Astrocyte of the spinal cord (primary cell): ENCODE results near the gene KDM6A.

Experiments used
- DNase-seq: peaks from one replicate; pipeline ENCODE4 v3.0.0; 2011; ENCODE audit warnings: low read depth, low spot score
- H3K4me3 ChIP-seq: 2 replicates; pipeline ENCODE4 v1.5.1; 2011; ENCODE audit warnings: low read depth, mild to moderate bottlenecking, low read length, moderate library complexity
- CTCF ChIP-seq: IDR thresholded peaks from 2 replicates; pipeline ENCODE4 v1.5.1; 2012; ENCODE audit warnings: low read depth, mild to moderate bottlenecking, low read length, inconsistent platforms
- in situ Hi-C: cut with HindIII; loops from 2 replicates; pipeline ENCODE4 v1.10.0; 2017; ENCODE audit warnings: low sequenced_read_pairs

Gene KDM6A

GRCh38 chrX:44875185-44875489 lies 2.1 kb downstream of the KDM6A start:
- no peak for DNase-seq
- TF ChIP-seq CTCF = no peak
- peak overlapping the region; percentile 93 for H3K4me3 ChIP-seq
- in situ Hi-C loops = no loop called here

GRCh38 chrX:44876086-44876485 lies 3.1 kb downstream of the KDM6A start:
- in situ Hi-C loops = no loop called here
- TF ChIP-seq CTCF = no peak
- H3K4me3 ChIP-seq = peak overlapping the region; percentile 12
- no peak for DNase-seq

GRCh38 chrX:44876767-44877166 lies 3.8 kb downstream of the KDM6A start:
- no peak for DNase-seq
- no peak for TF ChIP-seq CTCF
- H3K4me3 ChIP-seq = no peak overlapping the region
- in situ Hi-C loops = no loop called here

- no peak overlapping the region for H3K4me3 ChIP-seq
- no peak for DNase-seq
- no peak for TF ChIP-seq CTCF
- in situ Hi-C loops = no loop called here
These were observed 5.8 kb downstream of the KDM6A start for GRCh38 chrX:44878780-44879179.

- no peak for TF ChIP-seq CTCF
- no peak for DNase-seq
- H3K4me3 ChIP-seq = no peak overlapping the region
- in situ Hi-C loops = no loop called here
These were observed 8.6 kb downstream of the KDM6A start for GRCh38 chrX:44881549-44881948.

- in situ Hi-C loops = no loop called here
- no peak overlapping the region for H3K4me3 ChIP-seq
- no peak for TF ChIP-seq CTCF
- DNase-seq = no peak
These were observed 9.6 kb downstream of the KDM6A start for GRCh38 chrX:44882635-44883034.

GRCh38 chrX:44884944-44885343 lies 12.0 kb downstream of the KDM6A start:
- TF ChIP-seq CTCF = no peak
- in situ Hi-C loops = no loop called here

More at GRCh38 chrX:44884944-44885343, 12.0 kb downstream of the KDM6A start:
- no peak overlapping the region for H3K4me3 ChIP-seq
- no peak for DNase-seq
